ENCODE results near the gene SMIM45.

Gene SMIM45

GRCh38 chr22:41995211-41995610 is 43.3 kb downstream of the SMIM45 start:
- peak; percentile 38; the same call in 1 of the 2 replicates for TF ChIP-seq SPI1 (IDR thresholded peaks at IDR 0.05; ENCODE audit: low read depth, low read length)
- no peak for TF ChIP-seq PAX5 (IDR thresholded peaks at IDR 0.05; ENCODE audit: insufficient read depth, low read length, severe bottlenecking)
- DNase-seq (ENCODE audit: insufficient read length, low spot score) (no peak), FAIRE-seq (no peak)

DNA sequence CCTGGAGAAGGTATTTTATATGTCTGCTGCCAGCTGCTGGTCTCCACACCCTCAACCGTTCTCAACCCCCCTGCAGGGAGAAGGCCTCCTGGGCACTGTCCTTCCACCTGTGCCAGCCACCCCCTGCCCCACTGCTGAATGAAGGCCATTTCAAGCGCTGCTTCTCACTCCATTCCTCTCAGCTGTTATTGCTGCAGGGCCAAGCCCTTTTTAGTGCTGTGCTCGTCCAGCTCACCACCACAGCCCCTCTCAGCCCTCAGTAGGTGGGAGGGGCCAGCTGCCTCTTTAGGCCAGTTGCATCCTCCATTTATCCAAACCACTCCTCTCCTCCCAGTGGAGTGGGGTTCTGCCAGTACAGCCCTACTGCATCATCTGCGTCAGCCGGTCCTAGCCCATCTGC is 44.9 kb downstream of the SMIM45 start:
- TF ChIP-seq SPI1 (IDR thresholded peaks at IDR 0.05; ENCODE audit: low read depth, low read length), result no peak
- no peak for TF ChIP-seq POU2F2 (IDR thresholded peaks at IDR 0.05; ENCODE audit: low read depth, low read length)
- no peak for TF ChIP-seq PAX5 (IDR thresholded peaks at IDR 0.05; ENCODE audit: insufficient read depth, low read length, severe bottlenecking)
- TF ChIP-seq POLR2AphosphoS5 (IDR thresholded peaks at IDR 0.05; ENCODE audit: low read depth, low read length), result no peak
- no peak for TF ChIP-seq TAF1 (IDR thresholded peaks at IDR 0.05; ENCODE audit: low read depth, low read length)
- no peak for TF ChIP-seq POLR2A (IDR thresholded peaks at IDR 0.05; ENCODE audit: low read depth, low read length)
- FAIRE-seq (no peak), DNase-seq (ENCODE audit: insufficient read length, low spot score) (no peak)

- TF ChIP-seq SPI1 (IDR thresholded peaks at IDR 0.05; ENCODE audit: low read depth, low read length) (no peak), POLR2A (IDR thresholded peaks at IDR 0.05; ENCODE audit: low read depth, low read length) (peak; percentile 53), POU2F2 (IDR thresholded peaks at IDR 0.05; ENCODE audit: low read depth, low read length) (no peak), TAF1 (IDR thresholded peaks at IDR 0.05; ENCODE audit: low read depth, low read length) (peak; percentile 74), POLR2AphosphoS5 (IDR thresholded peaks at IDR 0.05; ENCODE audit: low read depth, low read length) (no peak), PAX5 (IDR thresholded peaks at IDR 0.05; ENCODE audit: insufficient read depth, low read length, severe bottlenecking) (no peak)
- FAIRE-seq, result peak; percentile 95
- peak; percentile 68 for DNase-seq (ENCODE audit: insufficient read length, low spot score)
Measured at GRCh38 chr22:41998361-41999261, 46.7 kb downstream of the SMIM45 start, which contains the start of gene WBP2NL. WBP2NL (plus strand) TSS chr22:41998788; CDS start chr22:41998819, 31 bp downstream.

GRCh38 chr22:42000466-42000865 is 48.5 kb downstream of the SMIM45 start:
- DNase-seq (ENCODE audit: insufficient read length, low spot score) (no peak), FAIRE-seq (no peak)
- TF ChIP-seq POU2F2 (IDR thresholded peaks at IDR 0.05; ENCODE audit: low read depth, low read length) (no peak), PAX5 (IDR thresholded peaks at IDR 0.05; ENCODE audit: insufficient read depth, low read length, severe bottlenecking) (no peak), TAF1 (IDR thresholded peaks at IDR 0.05; ENCODE audit: low read depth, low read length) (no peak), POLR2A (IDR thresholded peaks at IDR 0.05; ENCODE audit: low read depth, low read length) (no peak), POLR2AphosphoS5 (IDR thresholded peaks at IDR 0.05; ENCODE audit: low read depth, low read length) (no peak), SPI1 (IDR thresholded peaks at IDR 0.05; ENCODE audit: low read depth, low read length) (no peak)

DNA sequence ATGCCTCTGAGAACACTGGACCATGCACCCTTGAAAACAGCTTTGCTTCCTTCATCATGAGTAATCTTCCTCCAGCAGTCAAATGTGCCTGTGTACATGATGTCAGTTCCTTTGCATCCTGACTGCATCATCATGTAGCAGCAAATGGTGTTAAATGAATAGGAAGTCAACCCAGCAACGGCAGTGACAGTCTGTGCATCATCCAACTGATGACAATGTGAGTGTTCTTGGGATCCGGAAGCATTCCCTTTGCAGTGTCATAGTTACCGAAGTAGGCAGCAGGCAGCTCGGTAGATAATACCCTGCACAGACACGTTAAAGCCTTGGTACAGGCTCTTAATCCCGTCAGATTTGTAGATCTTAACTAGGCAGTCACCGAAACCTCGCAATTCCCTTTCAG is 49.2 kb downstream of the SMIM45 start:
- DNase-seq (ENCODE audit: insufficient read length, low spot score) (no peak), FAIRE-seq (no peak)
- no peak for TF ChIP-seq POU2F2 (IDR thresholded peaks at IDR 0.05; ENCODE audit: low read depth, low read length)
- no peak for TF ChIP-seq SPI1 (IDR thresholded peaks at IDR 0.05; ENCODE audit: low read depth, low read length)
- TF ChIP-seq PAX5 (IDR thresholded peaks at IDR 0.05; ENCODE audit: insufficient read depth, low read length, severe bottlenecking), result no peak
- TF ChIP-seq POLR2AphosphoS5 (IDR thresholded peaks at IDR 0.05; ENCODE audit: low read depth, low read length), result no peak
- no peak for TF ChIP-seq POLR2A (IDR thresholded peaks at IDR 0.05; ENCODE audit: low read depth, low read length)
- no peak for TF ChIP-seq TAF1 (IDR thresholded peaks at IDR 0.05; ENCODE audit: low read depth, low read length)

GRCh38 chr22:42001706-42002105 is 49.8 kb downstream of the SMIM45 start:
- no peak for FAIRE-seq
- TF ChIP-seq TAF1 (IDR thresholded peaks at IDR 0.05; ENCODE audit: low read depth, low read length) (no peak), SPI1 (IDR thresholded peaks at IDR 0.05; ENCODE audit: low read depth, low read length) (no peak), POLR2AphosphoS5 (IDR thresholded peaks at IDR 0.05; ENCODE audit: low read depth, low read length) (no peak), POU2F2 (IDR thresholded peaks at IDR 0.05; ENCODE audit: low read depth, low read length) (no peak), PAX5 (IDR thresholded peaks at IDR 0.05; ENCODE audit: insufficient read depth, low read length, severe bottlenecking) (no peak), POLR2A (IDR thresholded peaks at IDR 0.05; ENCODE audit: low read depth, low read length) (no peak)
- DNase-seq (ENCODE audit: insufficient read length, low spot score), result no peak

DNA sequence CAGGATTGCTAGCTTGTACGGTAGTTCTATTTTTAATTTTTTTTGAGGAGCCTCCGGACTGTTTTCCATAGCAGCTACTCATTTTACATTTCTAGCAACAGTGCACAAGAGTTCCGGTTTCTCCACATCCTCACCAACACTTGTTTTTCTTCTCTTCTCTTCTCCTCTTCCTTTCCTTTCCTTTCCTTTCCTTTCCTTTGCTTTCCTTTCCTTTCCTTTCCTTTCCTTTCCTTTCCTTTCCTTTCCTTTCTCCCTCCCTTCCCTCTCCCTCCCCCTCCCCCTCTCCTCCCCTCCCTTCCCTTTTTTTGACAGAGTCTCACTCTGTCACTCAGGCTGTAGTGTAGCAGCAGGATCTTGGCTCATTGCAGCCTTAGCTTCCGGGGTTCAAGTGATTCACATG is 56.0 kb downstream of the SMIM45 start:
- TF ChIP-seq PAX5 (IDR thresholded peaks at IDR 0.05; ENCODE audit: insufficient read depth, low read length, severe bottlenecking), result no peak
- TF ChIP-seq SPI1 (IDR thresholded peaks at IDR 0.05; ENCODE audit: low read depth, low read length), result no peak
- TF ChIP-seq POLR2AphosphoS5 (IDR thresholded peaks at IDR 0.05; ENCODE audit: low read depth, low read length), result no peak
- no peak for TF ChIP-seq POLR2A (IDR thresholded peaks at IDR 0.05; ENCODE audit: low read depth, low read length)
- TF ChIP-seq TAF1 (IDR thresholded peaks at IDR 0.05; ENCODE audit: low read depth, low read length), result no peak
- TF ChIP-seq POU2F2 (IDR thresholded peaks at IDR 0.05; ENCODE audit: low read depth, low read length), result no peak
- DNase-seq (ENCODE audit: insufficient read length, low spot score), result no peak
- FAIRE-seq, result no peak
